GM23338 (cell line): ENCODE data around the gene SORCS2. TPM values are rescaled to one million over a fixed set of nuclear protein-coding genes. Genes with fewer than 3 reads are reported as not detected.

ENCODE experiments used
- ATAC-seq: fragments of 200-7000 bp; cut with Tn5 transposase; 3 replicates; pipeline ENCODE4 v1.9.1; 2020
- DNase-seq: peaks from one replicate; pipeline ENCODE4 v3.0.0-alpha.2; 2015; ENCODE audit warnings: low spot score
- H2AFZ ChIP-seq: fragments of 200-600 bp; sonication (generic); 2 replicates; pipeline ENCODE4 v1.8.0; 2016; ENCODE audit warnings: antibody characterized with exemption, mild to moderate bottlenecking, moderate library complexity
- H3F3A ChIP-seq: fragments of 200-600 bp; sonication (generic); replicated peaks from 2 replicates; pipeline ENCODE4 v1.8.0; 2017; ENCODE audit warnings: antibody characterized with exemption, mixed run types, low read depth
- H3K27ac ChIP-seq: fragments of 200-600 bp; sonication (generic); 2 replicates; pipeline ENCODE4 v1.6.1; 2016; ENCODE audit warnings: low read depth
- H3K27me3 ChIP-seq: fragments of 200-600 bp; sonication (generic); 2 replicates; pipeline ENCODE4 v1.8.0; 2016; ENCODE audit warnings: mild to moderate bottlenecking, mixed run types, moderate library complexity; ENCODE audit not compliant: insufficient read depth
- H3K36me3 ChIP-seq: fragments of 200-600 bp; sonication (generic); 2 replicates; pipeline ENCODE4 v1.8.0; 2016; ENCODE audit warnings: mild to moderate bottlenecking; ENCODE audit not compliant: insufficient read depth
- H3K4me1 ChIP-seq: fragments of 200-600 bp; sonication (generic); 2 replicates; pipeline ENCODE4 v1.8.0; 2016; ENCODE audit warnings: mild to moderate bottlenecking, moderate library complexity; ENCODE audit not compliant: insufficient read depth
- H3K4me2 ChIP-seq: fragments of 200-600 bp; sonication (generic); 2 replicates; pipeline ENCODE4 v1.7.1; 2017; ENCODE audit warnings: mixed run types
- H3K4me3 ChIP-seq: fragments of 200-600 bp; sonication (generic); 2 replicates; pipeline ENCODE4 v1.6.1; 2016; ENCODE audit warnings: mixed run types
- H3K79me2 ChIP-seq: fragments of 200-600 bp; sonication (generic); replicated peaks from 2 replicates; pipeline ENCODE4 v1.8.0; 2017; ENCODE audit warnings: mild to moderate bottlenecking; ENCODE audit not compliant: insufficient read depth
- H3K9me2 ChIP-seq: fragments of 200-600 bp; sonication (generic); 2 replicates; pipeline ENCODE4 v1.8.0; 2017; ENCODE audit not compliant: insufficient read depth
- H4K20me1 ChIP-seq: fragments of 200-600 bp; sonication (generic); replicated peaks from 2 replicates; pipeline ENCODE4 v1.8.0; 2017; ENCODE audit warnings: mild to moderate bottlenecking; ENCODE audit not compliant: insufficient read depth
- H3K27ac Mint-ChIP-seq: 2 replicates; pipeline ENCODE4 v1.8.0; 2020; ENCODE audit warnings: inconsistent platforms, mild to moderate bottlenecking, moderate library complexity, mixed read lengths
- H3K27me3 Mint-ChIP-seq: 3 replicates; pipeline ENCODE4 v1.8.0; 2022; ENCODE audit warnings: low read depth, mild to moderate bottlenecking, moderate library complexity, mixed read lengths, inconsistent platforms; ENCODE audit not compliant: insufficient read depth, poor library complexity
- H3K36me3 Mint-ChIP-seq: 3 replicates; pipeline ENCODE4 v1.8.0; 2021; ENCODE audit warnings: low read depth, mild to moderate bottlenecking, inconsistent platforms, moderate library complexity, mixed read lengths
- H3K4me1 Mint-ChIP-seq: 3 replicates; pipeline ENCODE4 v1.8.0; 2020; ENCODE audit warnings: mild to moderate bottlenecking, inconsistent platforms, mixed read lengths
- H3K4me3 Mint-ChIP-seq: 3 replicates; pipeline ENCODE4 v1.8.0; 2021; ENCODE audit warnings: moderate library complexity, mild to moderate bottlenecking, inconsistent platforms, mixed read lengths
- H3K9me3 Mint-ChIP-seq: 3 replicates; pipeline ENCODE4 v1.8.0; 2020; ENCODE audit warnings: moderate library complexity, mild to moderate bottlenecking, inconsistent platforms, mixed read lengths
- EZH2 ChIP-seq: fragments of 200-600 bp; sonication (generic); IDR thresholded peaks from one replicate; pipeline ENCODE4 v1.8.0; 2017; ENCODE audit warnings: antibody characterized with exemption, mild to moderate bottlenecking, low read depth; ENCODE audit not compliant: unreplicated experiment
- EZH2phosphoT487 ChIP-seq: fragments of 200-600 bp; sonication (generic); IDR thresholded peaks from one replicate; pipeline ENCODE4 v1.8.1; 2018; ENCODE audit warnings: antibody characterized with exemption; ENCODE audit not compliant: unreplicated experiment
- JUNB ChIP-seq: IDR thresholded peaks from one replicate; pipeline ENCODE4 v1.6.1; 2016; ENCODE audit warnings: antibody characterized with exemption; ENCODE audit not compliant: unreplicated experiment
- NANOG ChIP-seq: IDR thresholded peaks from 2 replicates; pipeline ENCODE4 v1.6.1; 2016; ENCODE audit warnings: antibody characterized with exemption, borderline replicate concordance
- REST ChIP-seq: IDR thresholded peaks from one replicate; pipeline ENCODE4 v1.6.1; 2018; ENCODE audit warnings: antibody characterized with exemption; ENCODE audit not compliant: unreplicated experiment
- STAT1 ChIP-seq: IDR thresholded peaks from one replicate; pipeline ENCODE4 v1.6.1; 2016; ENCODE audit warnings: antibody characterized with exemption; ENCODE audit not compliant: unreplicated experiment
- ZNF114 ChIP-seq: fragments of 250-450 bp; sonication (Bioruptor Pico); IDR thresholded peaks from 2 replicates; pipeline ENCODE4 v1.5.0; 2020; ENCODE audit warnings: mild to moderate bottlenecking, moderate library complexity
- ZNF331 ChIP-seq: fragments of 250-450 bp; sonication (Bioruptor Pico); IDR thresholded peaks from 2 replicates; pipeline ENCODE4 v1.5.0; 2020; ENCODE audit warnings: low read depth, mild to moderate bottlenecking, moderate library complexity
- ZNF462 ChIP-seq: fragments of 250-450 bp; sonication (Bioruptor Pico); IDR thresholded peaks from 2 replicates; pipeline ENCODE4 v1.5.0; 2020; ENCODE audit warnings: mild to moderate bottlenecking, moderate library complexity
- polyA plus RNA-seq: library from polyadenylated mRNA; unstranded; fragments of >200 nt; fragmentation: Nextera tagmentation; extraction: Ambion mirVana; gene quantifications from 2 replicates; pipeline ENCODE4 v1.2.1, GENCODE V29; 2016
- total RNA-seq: library from RNA; depleted of rRNA; stranded (reverse); fragments of >200 nt; shearing (Covaris generic); gene quantifications from 2 replicates; pipeline ENCODE4 v1.2.3, GENCODE V29; 2014
- TF ChIP-seq, protein P1 (sequence below), 2 experiments: fragments of 200-600 bp in 1 of 2; sonication (generic) in 1 of 2; conservative IDR thresholded peaks; 2 replicates each; pipeline versions ENCODE4 v1.5.1 to v1.6.1; 2016 to 2017; ENCODE audit warnings: antibody characterized with exemption in 2 of 2, low read depth in 2 of 2, mild to moderate bottlenecking in 2 of 2, moderate library complexity in 1 of 2

The SORCS2 gene
- total and polyA plus RNA-seq, 2 experiments from 2014 or later = 0.47 to 2.4 TPM

DNA sequence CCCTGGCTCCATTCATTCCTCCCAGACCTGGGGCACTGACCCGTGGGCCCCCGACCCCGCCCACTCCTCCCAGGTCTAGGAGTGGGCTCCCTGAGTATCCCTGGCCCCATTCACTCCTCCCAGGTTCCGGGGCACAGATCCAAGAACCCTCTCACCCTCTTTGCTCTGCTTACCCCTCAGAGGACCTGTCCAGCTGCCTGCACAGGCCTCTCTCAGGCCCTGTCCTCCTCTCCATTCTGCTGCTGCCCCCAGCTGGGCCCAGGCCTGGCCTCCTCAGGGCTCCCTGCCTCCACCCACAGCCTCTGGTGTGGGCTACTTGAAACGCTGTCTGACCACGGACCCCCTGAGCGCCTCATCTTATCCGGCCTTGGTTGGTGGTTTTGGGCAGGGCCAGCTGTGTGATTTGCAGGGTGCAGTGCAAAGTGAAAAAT lies 460.1 kb downstream of the SORCS2 start:
- Histone ChIP-seq H4K20me1 (no peaks in the 10 kb centered on the region), H3K27me3 (no peaks in the 10 kb centered on the region), H2AFZ (no peak overlapping the region), H3K4me1 (peaks cover 4% of the 10 kb centered on the region), H3K9me2 (no peaks in the 10 kb centered on the region), H3K4me3 (no peak overlapping the region), H3K36me3 (no peaks in the 10 kb centered on the region), H3K79me2 (no peaks in the 10 kb centered on the region), H3K27ac (no peak overlapping the region), H3F3A (no peaks in the 10 kb centered on the region), H3K4me2 (no peak overlapping the region)
- no peak for TF ChIP-seq EZH2phosphoT487
- Mint-ChIP-seq H3K27me3 (peaks cover 14% of the 10 kb centered on the region), H3K9me3 (no peaks in the 10 kb centered on the region), H3K36me3 (no peaks in the 10 kb centered on the region), H3K4me3 (no peak overlapping the region), H3K27ac (no peak overlapping the region), H3K4me1 (peaks cover 34% of the 10 kb centered on the region)
- DNase-seq (no peak), ATAC-seq (no peak)

GRCh38 chr4:7652906-7653305 lies 460.6 kb downstream of the SORCS2 start:
- peaks cover 34% of the 10 kb centered on the region for H3K4me1 Mint-ChIP-seq
- no peak for DNase-seq
- Histone ChIP-seq H3K9me2 (no peaks in the 10 kb centered on the region), H3K4me1 (peaks cover 4% of the 10 kb centered on the region), H3F3A (no peaks in the 10 kb centered on the region), H4K20me1 (no peaks in the 10 kb centered on the region), H3K4me2 (no peak overlapping the region), H3K36me3 (no peaks in the 10 kb centered on the region), H3K79me2 (no peaks in the 10 kb centered on the region), H2AFZ (no peak overlapping the region), H3K4me3 (no peak overlapping the region), H3K27ac (no peak overlapping the region), H3K27me3 (no peaks in the 10 kb centered on the region)
- no peak overlapping the region for H3K27ac Mint-ChIP-seq
- H3K9me3 Mint-ChIP-seq = no peaks in the 10 kb centered on the region
- no peak overlapping the region for H3K4me3 Mint-ChIP-seq
- H3K27me3 Mint-ChIP-seq = peaks cover 12% of the 10 kb centered on the region
- no peaks in the 10 kb centered on the region for H3K36me3 Mint-ChIP-seq
- no peak for ATAC-seq
- TF ChIP-seq ZNF462 (CRISPR knock-in tag) = no peak
- no peak for TF ChIP-seq ZNF114
- TF ChIP-seq, protein P1, sequence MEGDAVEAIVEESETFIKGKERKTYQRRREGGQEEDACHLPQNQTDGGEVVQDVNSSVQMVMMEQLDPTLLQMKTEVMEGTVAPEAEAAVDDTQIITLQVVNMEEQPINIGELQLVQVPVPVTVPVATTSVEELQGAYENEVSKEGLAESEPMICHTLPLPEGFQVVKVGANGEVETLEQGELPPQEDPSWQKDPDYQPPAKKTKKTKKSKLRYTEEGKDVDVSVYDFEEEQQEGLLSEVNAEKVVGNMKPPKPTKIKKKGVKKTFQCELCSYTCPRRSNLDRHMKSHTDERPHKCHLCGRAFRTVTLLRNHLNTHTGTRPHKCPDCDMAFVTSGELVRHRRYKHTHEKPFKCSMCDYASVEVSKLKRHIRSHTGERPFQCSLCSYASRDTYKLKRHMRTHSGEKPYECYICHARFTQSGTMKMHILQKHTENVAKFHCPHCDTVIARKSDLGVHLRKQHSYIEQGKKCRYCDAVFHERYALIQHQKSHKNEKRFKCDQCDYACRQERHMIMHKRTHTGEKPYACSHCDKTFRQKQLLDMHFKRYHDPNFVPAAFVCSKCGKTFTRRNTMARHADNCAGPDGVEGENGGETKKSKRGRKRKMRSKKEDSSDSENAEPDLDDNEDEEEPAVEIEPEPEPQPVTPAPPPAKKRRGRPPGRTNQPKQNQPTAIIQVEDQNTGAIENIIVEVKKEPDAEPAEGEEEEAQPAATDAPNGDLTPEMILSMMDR (conservative IDR thresholded peaks at IDR 0.05; ENCODE audit: low read depth in 2 of 2) = no peak
- TF ChIP-seq NANOG = no peak
- TF ChIP-seq EZH2phosphoT487 = no peak
- no peak for TF ChIP-seq EZH2
- TF ChIP-seq JUNB = no peak
- TF ChIP-seq REST = no peak
- no peak for TF ChIP-seq ZNF331
- no peak for TF ChIP-seq STAT1
